GM23338 (cell line): ENCODE measurements around the gene HBB. TPM values are rescaled to one million over a fixed set of nuclear protein-coding genes. Genes with fewer than 3 reads are reported as not detected.

Experiments used
- ATAC-seq: fragments of 200-7000 bp; cut with Tn5 transposase; 3 replicates; pipeline ENCODE4 v1.9.1; 2020
- DNase-seq: peaks from one replicate; pipeline ENCODE4 v3.0.0-alpha.2; 2015; ENCODE audit warnings: low spot score
- H2AFZ ChIP-seq: fragments of 200-600 bp; sonication (generic); 2 replicates; pipeline ENCODE4 v1.8.0; 2016; ENCODE audit warnings: antibody characterized with exemption, mild to moderate bottlenecking, moderate library complexity
- H3F3A ChIP-seq: fragments of 200-600 bp; sonication (generic); replicated peaks from 2 replicates; pipeline ENCODE4 v1.8.0; 2017; ENCODE audit warnings: antibody characterized with exemption, mixed run types, low read depth
- H3K27ac ChIP-seq: fragments of 200-600 bp; sonication (generic); 2 replicates; pipeline ENCODE4 v1.6.1; 2016; ENCODE audit warnings: low read depth
- H3K27me3 ChIP-seq: fragments of 200-600 bp; sonication (generic); 2 replicates; pipeline ENCODE4 v1.8.0; 2016; ENCODE audit warnings: mild to moderate bottlenecking, mixed run types, moderate library complexity; ENCODE audit not compliant: insufficient read depth
- H3K36me3 ChIP-seq: fragments of 200-600 bp; sonication (generic); 2 replicates; pipeline ENCODE4 v1.8.0; 2016; ENCODE audit warnings: mild to moderate bottlenecking; ENCODE audit not compliant: insufficient read depth
- H3K4me1 ChIP-seq: fragments of 200-600 bp; sonication (generic); 2 replicates; pipeline ENCODE4 v1.8.0; 2016; ENCODE audit warnings: mild to moderate bottlenecking, moderate library complexity; ENCODE audit not compliant: insufficient read depth
- H3K4me2 ChIP-seq: fragments of 200-600 bp; sonication (generic); 2 replicates; pipeline ENCODE4 v1.7.1; 2017; ENCODE audit warnings: mixed run types
- H3K4me3 ChIP-seq: fragments of 200-600 bp; sonication (generic); 2 replicates; pipeline ENCODE4 v1.6.1; 2016; ENCODE audit warnings: mixed run types
- H3K79me2 ChIP-seq: fragments of 200-600 bp; sonication (generic); replicated peaks from 2 replicates; pipeline ENCODE4 v1.8.0; 2017; ENCODE audit warnings: mild to moderate bottlenecking; ENCODE audit not compliant: insufficient read depth
- H3K9me2 ChIP-seq: fragments of 200-600 bp; sonication (generic); 2 replicates; pipeline ENCODE4 v1.8.0; 2017; ENCODE audit not compliant: insufficient read depth
- H4K20me1 ChIP-seq: fragments of 200-600 bp; sonication (generic); replicated peaks from 2 replicates; pipeline ENCODE4 v1.8.0; 2017; ENCODE audit warnings: mild to moderate bottlenecking; ENCODE audit not compliant: insufficient read depth
- H3K27ac Mint-ChIP-seq: 2 replicates; pipeline ENCODE4 v1.8.0; 2020; ENCODE audit warnings: inconsistent platforms, mild to moderate bottlenecking, moderate library complexity, mixed read lengths
- H3K27me3 Mint-ChIP-seq: 3 replicates; pipeline ENCODE4 v1.8.0; 2022; ENCODE audit warnings: low read depth, mild to moderate bottlenecking, moderate library complexity, mixed read lengths, inconsistent platforms; ENCODE audit not compliant: insufficient read depth, poor library complexity
- H3K36me3 Mint-ChIP-seq: 3 replicates; pipeline ENCODE4 v1.8.0; 2021; ENCODE audit warnings: low read depth, mild to moderate bottlenecking, inconsistent platforms, moderate library complexity, mixed read lengths
- H3K4me1 Mint-ChIP-seq: 3 replicates; pipeline ENCODE4 v1.8.0; 2020; ENCODE audit warnings: mild to moderate bottlenecking, inconsistent platforms, mixed read lengths
- H3K4me3 Mint-ChIP-seq: 3 replicates; pipeline ENCODE4 v1.8.0; 2021; ENCODE audit warnings: moderate library complexity, mild to moderate bottlenecking, inconsistent platforms, mixed read lengths
- H3K9me3 Mint-ChIP-seq: 3 replicates; pipeline ENCODE4 v1.8.0; 2020; ENCODE audit warnings: moderate library complexity, mild to moderate bottlenecking, inconsistent platforms, mixed read lengths
- CREB1 ChIP-seq: fragments of 250-450 bp; sonication (Bioruptor Pico); IDR thresholded peaks from 2 replicates; pipeline ENCODE4 v1.5.0; 2020; ENCODE audit warnings: low read depth, mild to moderate bottlenecking, moderate library complexity
- EZH2 ChIP-seq: fragments of 200-600 bp; sonication (generic); IDR thresholded peaks from one replicate; pipeline ENCODE4 v1.8.0; 2017; ENCODE audit warnings: antibody characterized with exemption, mild to moderate bottlenecking, low read depth; ENCODE audit not compliant: unreplicated experiment
- EZH2phosphoT487 ChIP-seq: fragments of 200-600 bp; sonication (generic); IDR thresholded peaks from one replicate; pipeline ENCODE4 v1.8.1; 2018; ENCODE audit warnings: antibody characterized with exemption; ENCODE audit not compliant: unreplicated experiment
- JUNB ChIP-seq: IDR thresholded peaks from one replicate; pipeline ENCODE4 v1.6.1; 2016; ENCODE audit warnings: antibody characterized with exemption; ENCODE audit not compliant: unreplicated experiment
- NANOG ChIP-seq: IDR thresholded peaks from 2 replicates; pipeline ENCODE4 v1.6.1; 2016; ENCODE audit warnings: antibody characterized with exemption, borderline replicate concordance
- POLR2AphosphoS5 ChIP-seq: IDR thresholded peaks from 2 replicates; pipeline ENCODE4 v1.6.1; 2016; ENCODE audit warnings: antibody characterized with exemption, low read depth
- STAT1 ChIP-seq: IDR thresholded peaks from one replicate; pipeline ENCODE4 v1.6.1; 2016; ENCODE audit warnings: antibody characterized with exemption; ENCODE audit not compliant: unreplicated experiment
- ZNF114 ChIP-seq: fragments of 250-450 bp; sonication (Bioruptor Pico); IDR thresholded peaks from 2 replicates; pipeline ENCODE4 v1.5.0; 2020; ENCODE audit warnings: mild to moderate bottlenecking, moderate library complexity
- ZNF331 ChIP-seq: fragments of 250-450 bp; sonication (Bioruptor Pico); IDR thresholded peaks from 2 replicates; pipeline ENCODE4 v1.5.0; 2020; ENCODE audit warnings: low read depth, mild to moderate bottlenecking, moderate library complexity
- polyA plus RNA-seq: library from polyadenylated mRNA; unstranded; fragments of >200 nt; fragmentation: Nextera tagmentation; extraction: Ambion mirVana; gene quantifications from 2 replicates; pipeline ENCODE4 v1.2.1, GENCODE V29; 2016
- total RNA-seq: library from RNA; depleted of rRNA; stranded (reverse); fragments of >200 nt; shearing (Covaris generic); gene quantifications from 2 replicates; pipeline ENCODE4 v1.2.3, GENCODE V29; 2014
- TF ChIP-seq, protein P1 (sequence below): fragments of 250-450 bp; sonication (Bioruptor Pico); IDR thresholded peaks from 2 replicates; pipeline ENCODE4 v1.5.0; 2020; ENCODE audit warnings: mild to moderate bottlenecking, moderate library complexity
- TF ChIP-seq, protein P2 (sequence below): IDR thresholded peaks from one replicate; pipeline ENCODE4 v1.6.1; 2018; ENCODE audit warnings: antibody characterized with exemption; ENCODE audit not compliant: unreplicated experiment
- TF ChIP-seq, protein P3 (sequence below): IDR thresholded peaks from 2 replicates; pipeline ENCODE4 v1.6.1; 2016; ENCODE audit warnings: antibody characterized with exemption
- TF ChIP-seq, protein P4 (sequence below), 2 experiments: fragments of 200-600 bp in 1 of 2; sonication (generic) in 1 of 2; conservative IDR thresholded peaks; 2 replicates each; pipeline versions ENCODE4 v1.5.1 to v1.6.1; 2016 to 2017; ENCODE audit warnings: antibody characterized with exemption in 2 of 2, low read depth in 2 of 2, mild to moderate bottlenecking in 2 of 2, moderate library complexity in 1 of 2

HBB gene
- total and polyA plus RNA-seq, 2 experiments from 2014 or later = not detected

DNA sequence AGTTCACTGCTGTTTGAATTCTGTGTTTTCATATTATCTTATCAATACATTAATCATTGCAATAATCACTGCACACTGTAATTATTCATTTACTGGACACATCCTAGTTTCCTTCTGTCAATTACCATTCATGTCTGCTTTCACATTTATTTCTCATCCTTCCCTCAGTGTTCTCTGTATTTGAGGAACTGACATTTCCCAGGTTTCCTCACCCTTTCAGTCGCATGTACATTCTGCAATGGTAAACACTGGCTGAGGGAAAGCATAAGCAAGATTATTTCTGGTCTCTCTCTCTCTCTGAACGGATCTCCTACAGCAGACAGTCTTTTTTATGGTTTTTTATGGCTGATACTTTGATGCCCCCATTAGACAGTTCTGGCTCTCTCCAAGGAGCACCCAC lies 11.6 kb upstream of the HBB start:
- Histone ChIP-seq H3K79me2 (no peaks in the 10 kb centered on the region), H4K20me1 (no peaks in the 10 kb centered on the region), H3K4me2 (no peak overlapping the region), H3K27ac (no peak overlapping the region), H2AFZ (no peak overlapping the region), H3K9me2 (0 out of 2 replicates have a peak, but pooled peaks cover 2% of the 10 kb centered on the region), H3K36me3 (no peaks in the 10 kb centered on the region), H3K27me3 (no peaks in the 10 kb centered on the region), H3K4me3 (no peak overlapping the region), H3K4me1 (no peaks in the 10 kb centered on the region), H3F3A (no peaks in the 10 kb centered on the region)
- Mint-ChIP-seq H3K36me3 (no peaks in the 10 kb centered on the region), H3K9me3 (no peaks in the 10 kb centered on the region), H3K4me1 (no peaks in the 10 kb centered on the region), H3K27ac (no peak overlapping the region), H3K27me3 (peaks cover under 1% of the 10 kb centered on the region), H3K4me3 (no peak overlapping the region)
- no peak for TF ChIP-seq EZH2phosphoT487
- TF ChIP-seq, protein P1, sequence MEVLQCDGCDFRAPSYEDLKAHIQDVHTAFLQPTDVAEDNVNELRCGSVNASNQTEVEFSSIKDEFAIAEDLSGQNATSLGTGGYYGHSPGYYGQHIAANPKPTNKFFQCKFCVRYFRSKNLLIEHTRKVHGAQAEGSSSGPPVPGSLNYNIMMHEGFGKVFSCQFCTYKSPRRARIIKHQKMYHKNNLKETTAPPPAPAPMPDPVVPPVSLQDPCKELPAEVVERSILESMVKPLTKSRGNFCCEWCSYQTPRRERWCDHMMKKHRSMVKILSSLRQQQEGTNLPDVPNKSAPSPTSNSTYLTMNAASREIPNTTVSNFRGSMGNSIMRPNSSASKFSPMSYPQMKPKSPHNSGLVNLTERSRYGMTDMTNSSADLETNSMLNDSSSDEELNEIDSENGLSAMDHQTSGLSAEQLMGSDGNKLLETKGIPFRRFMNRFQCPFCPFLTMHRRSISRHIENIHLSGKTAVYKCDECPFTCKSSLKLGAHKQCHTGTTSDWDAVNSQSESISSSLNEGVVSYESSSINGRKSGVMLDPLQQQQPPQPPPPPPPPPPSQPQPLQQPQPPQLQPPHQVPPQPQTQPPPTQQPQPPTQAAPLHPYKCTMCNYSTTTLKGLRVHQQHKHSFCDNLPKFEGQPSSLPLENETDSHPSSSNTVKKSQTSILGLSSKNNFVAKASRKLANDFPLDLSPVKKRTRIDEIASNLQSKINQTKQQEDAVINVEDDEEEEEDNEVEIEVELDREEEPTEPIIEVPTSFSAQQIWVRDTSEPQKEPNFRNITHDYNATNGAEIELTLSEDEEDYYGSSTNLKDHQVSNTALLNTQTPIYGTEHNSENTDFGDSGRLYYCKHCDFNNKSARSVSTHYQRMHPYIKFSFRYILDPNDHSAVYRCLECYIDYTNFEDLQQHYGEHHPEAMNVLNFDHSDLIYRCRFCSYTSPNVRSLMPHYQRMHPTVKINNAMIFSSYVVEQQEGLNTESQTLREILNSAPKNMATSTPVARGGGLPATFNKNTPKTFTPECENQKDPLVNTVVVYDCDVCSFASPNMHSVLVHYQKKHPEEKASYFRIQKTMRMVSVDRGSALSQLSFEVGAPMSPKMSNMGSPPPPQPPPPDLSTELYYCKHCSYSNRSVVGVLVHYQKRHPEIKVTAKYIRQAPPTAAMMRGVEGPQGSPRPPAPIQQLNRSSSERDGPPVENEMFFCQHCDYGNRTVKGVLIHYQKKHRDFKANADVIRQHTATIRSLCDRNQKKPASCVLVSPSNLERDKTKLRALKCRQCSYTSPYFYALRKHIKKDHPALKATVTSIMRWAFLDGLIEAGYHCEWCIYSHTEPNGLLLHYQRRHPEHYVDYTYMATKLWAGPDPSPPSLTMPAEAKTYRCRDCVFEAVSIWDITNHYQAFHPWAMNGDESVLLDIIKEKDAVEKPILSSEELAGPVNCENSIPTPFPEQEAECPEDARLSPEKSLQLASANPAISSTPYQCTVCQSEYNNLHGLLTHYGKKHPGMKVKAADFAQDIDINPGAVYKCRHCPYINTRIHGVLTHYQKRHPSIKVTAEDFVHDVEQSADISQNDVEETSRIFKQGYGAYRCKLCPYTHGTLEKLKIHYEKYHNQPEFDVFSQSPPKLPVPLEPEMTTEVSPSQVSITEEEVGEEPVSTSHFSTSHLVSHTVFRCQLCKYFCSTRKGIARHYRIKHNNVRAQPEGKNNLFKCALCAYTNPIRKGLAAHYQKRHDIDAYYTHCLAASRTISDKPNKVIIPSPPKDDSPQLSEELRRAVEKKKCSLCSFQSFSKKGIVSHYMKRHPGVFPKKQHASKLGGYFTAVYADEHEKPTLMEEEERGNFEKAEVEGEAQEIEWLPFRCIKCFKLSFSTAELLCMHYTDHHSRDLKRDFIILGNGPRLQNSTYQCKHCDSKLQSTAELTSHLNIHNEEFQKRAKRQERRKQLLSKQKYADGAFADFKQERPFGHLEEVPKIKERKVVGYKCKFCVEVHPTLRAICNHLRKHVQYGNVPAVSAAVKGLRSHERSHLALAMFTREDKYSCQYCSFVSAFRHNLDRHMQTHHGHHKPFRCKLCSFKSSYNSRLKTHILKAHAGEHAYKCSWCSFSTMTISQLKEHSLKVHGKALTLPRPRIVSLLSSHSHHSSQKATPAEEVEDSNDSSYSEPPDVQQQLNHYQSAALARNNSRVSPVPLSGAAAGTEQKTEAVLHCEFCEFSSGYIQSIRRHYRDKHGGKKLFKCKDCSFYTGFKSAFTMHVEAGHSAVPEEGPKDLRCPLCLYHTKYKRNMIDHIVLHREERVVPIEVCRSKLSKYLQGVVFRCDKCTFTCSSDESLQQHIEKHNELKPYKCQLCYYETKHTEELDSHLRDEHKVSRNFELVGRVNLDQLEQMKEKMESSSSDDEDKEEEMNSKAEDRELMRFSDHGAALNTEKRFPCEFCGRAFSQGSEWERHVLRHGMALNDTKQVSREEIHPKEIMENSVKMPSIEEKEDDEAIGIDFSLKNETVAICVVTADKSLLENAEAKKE (CRISPR knock-in tag) = no peak
- TF ChIP-seq, protein P2, sequence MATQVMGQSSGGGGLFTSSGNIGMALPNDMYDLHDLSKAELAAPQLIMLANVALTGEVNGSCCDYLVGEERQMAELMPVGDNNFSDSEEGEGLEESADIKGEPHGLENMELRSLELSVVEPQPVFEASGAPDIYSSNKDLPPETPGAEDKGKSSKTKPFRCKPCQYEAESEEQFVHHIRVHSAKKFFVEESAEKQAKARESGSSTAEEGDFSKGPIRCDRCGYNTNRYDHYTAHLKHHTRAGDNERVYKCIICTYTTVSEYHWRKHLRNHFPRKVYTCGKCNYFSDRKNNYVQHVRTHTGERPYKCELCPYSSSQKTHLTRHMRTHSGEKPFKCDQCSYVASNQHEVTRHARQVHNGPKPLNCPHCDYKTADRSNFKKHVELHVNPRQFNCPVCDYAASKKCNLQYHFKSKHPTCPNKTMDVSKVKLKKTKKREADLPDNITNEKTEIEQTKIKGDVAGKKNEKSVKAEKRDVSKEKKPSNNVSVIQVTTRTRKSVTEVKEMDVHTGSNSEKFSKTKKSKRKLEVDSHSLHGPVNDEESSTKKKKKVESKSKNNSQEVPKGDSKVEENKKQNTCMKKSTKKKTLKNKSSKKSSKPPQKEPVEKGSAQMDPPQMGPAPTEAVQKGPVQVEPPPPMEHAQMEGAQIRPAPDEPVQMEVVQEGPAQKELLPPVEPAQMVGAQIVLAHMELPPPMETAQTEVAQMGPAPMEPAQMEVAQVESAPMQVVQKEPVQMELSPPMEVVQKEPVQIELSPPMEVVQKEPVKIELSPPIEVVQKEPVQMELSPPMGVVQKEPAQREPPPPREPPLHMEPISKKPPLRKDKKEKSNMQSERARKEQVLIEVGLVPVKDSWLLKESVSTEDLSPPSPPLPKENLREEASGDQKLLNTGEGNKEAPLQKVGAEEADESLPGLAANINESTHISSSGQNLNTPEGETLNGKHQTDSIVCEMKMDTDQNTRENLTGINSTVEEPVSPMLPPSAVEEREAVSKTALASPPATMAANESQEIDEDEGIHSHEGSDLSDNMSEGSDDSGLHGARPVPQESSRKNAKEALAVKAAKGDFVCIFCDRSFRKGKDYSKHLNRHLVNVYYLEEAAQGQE = no peak
- TF ChIP-seq, protein P3, sequence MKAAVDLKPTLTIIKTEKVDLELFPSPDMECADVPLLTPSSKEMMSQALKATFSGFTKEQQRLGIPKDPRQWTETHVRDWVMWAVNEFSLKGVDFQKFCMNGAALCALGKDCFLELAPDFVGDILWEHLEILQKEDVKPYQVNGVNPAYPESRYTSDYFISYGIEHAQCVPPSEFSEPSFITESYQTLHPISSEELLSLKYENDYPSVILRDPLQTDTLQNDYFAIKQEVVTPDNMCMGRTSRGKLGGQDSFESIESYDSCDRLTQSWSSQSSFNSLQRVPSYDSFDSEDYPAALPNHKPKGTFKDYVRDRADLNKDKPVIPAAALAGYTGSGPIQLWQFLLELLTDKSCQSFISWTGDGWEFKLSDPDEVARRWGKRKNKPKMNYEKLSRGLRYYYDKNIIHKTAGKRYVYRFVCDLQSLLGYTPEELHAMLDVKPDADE = no peak
- no peak for TF ChIP-seq POLR2AphosphoS5
- no peak for TF ChIP-seq EZH2
- TF ChIP-seq ZNF114 (CRISPR knock-in tag) = no peak
- no peak for TF ChIP-seq ZNF331
- TF ChIP-seq CREB1 (CRISPR knock-in tag) = no peak
- TF ChIP-seq NANOG = no peak
- TF ChIP-seq STAT1 = no peak
- TF ChIP-seq JUNB = no peak
- TF ChIP-seq, protein P4, sequence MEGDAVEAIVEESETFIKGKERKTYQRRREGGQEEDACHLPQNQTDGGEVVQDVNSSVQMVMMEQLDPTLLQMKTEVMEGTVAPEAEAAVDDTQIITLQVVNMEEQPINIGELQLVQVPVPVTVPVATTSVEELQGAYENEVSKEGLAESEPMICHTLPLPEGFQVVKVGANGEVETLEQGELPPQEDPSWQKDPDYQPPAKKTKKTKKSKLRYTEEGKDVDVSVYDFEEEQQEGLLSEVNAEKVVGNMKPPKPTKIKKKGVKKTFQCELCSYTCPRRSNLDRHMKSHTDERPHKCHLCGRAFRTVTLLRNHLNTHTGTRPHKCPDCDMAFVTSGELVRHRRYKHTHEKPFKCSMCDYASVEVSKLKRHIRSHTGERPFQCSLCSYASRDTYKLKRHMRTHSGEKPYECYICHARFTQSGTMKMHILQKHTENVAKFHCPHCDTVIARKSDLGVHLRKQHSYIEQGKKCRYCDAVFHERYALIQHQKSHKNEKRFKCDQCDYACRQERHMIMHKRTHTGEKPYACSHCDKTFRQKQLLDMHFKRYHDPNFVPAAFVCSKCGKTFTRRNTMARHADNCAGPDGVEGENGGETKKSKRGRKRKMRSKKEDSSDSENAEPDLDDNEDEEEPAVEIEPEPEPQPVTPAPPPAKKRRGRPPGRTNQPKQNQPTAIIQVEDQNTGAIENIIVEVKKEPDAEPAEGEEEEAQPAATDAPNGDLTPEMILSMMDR (conservative IDR thresholded peaks at IDR 0.05; ENCODE audit: low read depth in 2 of 2) = no peak
- ATAC-seq (no peak), DNase-seq (no peak)
